Islet of Langerhans (tissue), 1 donor: ENCODE measurements around the gene PADI6.

Experiments used
- FAIRE-seq: peaks from one replicate; lab custom pipeline; 2011; peaks lifted over from hg19 to GRCh38; lab: Jason Lieb, UNC

PADI6 gene

GRCh38 chr1:17358557-17358956, 13.4 kb upstream of the PADI6 start:
- no peak for FAIRE-seq

- FAIRE-seq, result no peak
These were observed 13.0 kb upstream of the PADI6 start for GRCh38 chr1:17359031-17359430.

- FAIRE-seq, result no peak
These were observed 12.2 kb upstream of the PADI6 start for GRCh38 chr1:17359808-17360207.

- FAIRE-seq, result no peak
These were observed 11.6 kb upstream of the PADI6 start for GRCh38 chr1:17360272-17360956.

- no peak for FAIRE-seq
These were observed 10.3 kb upstream of the PADI6 start for GRCh38 chr1:17361687-17362086.

GRCh38 chr1:17363351-17363750, 8.6 kb upstream of the PADI6 start:
- FAIRE-seq, result no peak

- FAIRE-seq, result no peak
These were observed 8.2 kb upstream of the PADI6 start for GRCh38 chr1:17363771-17364170.

- no peak for FAIRE-seq
These were observed 6.7 kb upstream of the PADI6 start for GRCh38 chr1:17365293-17365692.

GRCh38 chr1:17369466-17369865, 2.5 kb upstream of the PADI6 start:
- FAIRE-seq, result no peak

GRCh38 chr1:17370618-17371017, 1.4 kb upstream of the PADI6 start:
- FAIRE-seq, result no peak

- FAIRE-seq, result no peak
These were observed 959 bp downstream of the PADI6 start for GRCh38 chr1:17372955-17373354.

GRCh38 chr1:17375651-17376050, 3.7 kb downstream of the PADI6 start:
- FAIRE-seq, result no peak

- no peak for FAIRE-seq
These were observed 5.4 kb downstream of the PADI6 start for GRCh38 chr1:17377325-17377953.

GRCh38 chr1:17381161-17381560, 9.2 kb downstream of the PADI6 start:
- FAIRE-seq, result no peak

GRCh38 chr1:17392199-17392740, 20.3 kb downstream of the PADI6 start:
- FAIRE-seq, result no peak

GRCh38 chr1:17393230-17393629, 21.2 kb downstream of the PADI6 start:
- FAIRE-seq, result no peak

- no peak for FAIRE-seq
These were observed 26.1 kb downstream of the PADI6 start for GRCh38 chr1:17397910-17398695.

- FAIRE-seq, result no peak
These were observed 28.8 kb downstream of the PADI6 start for GRCh38 chr1:17400725-17401341.

- no peak for FAIRE-seq
These were observed 29.8 kb downstream of the PADI6 start for GRCh38 chr1:17401841-17402240.

GRCh38 chr1:17403081-17403480, 31.1 kb downstream of the PADI6 start:
- FAIRE-seq, result no peak

GRCh38 chr1:17404034-17404684, 32.2 kb downstream of the PADI6 start:
- FAIRE-seq, result no peak

- FAIRE-seq, result no peak
These were observed 32.8 kb downstream of the PADI6 start for GRCh38 chr1:17404820-17405219.
